HFFc6 (cell line): ENCODE data around the gene ENC1. TPM values are rescaled to one million over a fixed set of nuclear protein-coding genes. Genes with fewer than 3 reads are reported as not detected.

Source experiments
- DNase-seq: peaks from one replicate; pipeline ENCODE4 v3.0.0-alpha.2; 2018
- H3K27ac Mint-ChIP-seq: 2 replicates; pipeline ENCODE4 v1.8.0; 2020; ENCODE audit warnings: mild to moderate bottlenecking, mixed read lengths
- H3K27me3 Mint-ChIP-seq: 2 replicates; pipeline ENCODE4 v1.8.0; 2021; ENCODE audit warnings: mild to moderate bottlenecking, moderate library complexity, mixed read lengths; ENCODE audit not compliant: insufficient read depth
- H3K36me3 Mint-ChIP-seq: 2 replicates; pipeline ENCODE4 v1.8.0; 2021; ENCODE audit warnings: low read depth, mixed read lengths
- H3K4me1 Mint-ChIP-seq: 2 replicates; pipeline ENCODE4 v1.8.0; 2020; ENCODE audit warnings: low read depth, mixed read lengths
- H3K4me3 Mint-ChIP-seq: 2 replicates; pipeline ENCODE4 v1.8.0; 2020; ENCODE audit warnings: mild to moderate bottlenecking, moderate library complexity, mixed read lengths
- H3K9me3 Mint-ChIP-seq: 2 replicates; pipeline ENCODE4 v1.8.0; 2020; ENCODE audit warnings: mild to moderate bottlenecking, mixed read lengths
- total RNA-seq, 6 experiments: library from RNA; stranded (reverse); fragmentation: NEBNext Ultra II Directional; extraction: Animal tissue kit (Norgen Biotek cat#: 25700); gene quantifications; 2 replicates in 1 of 6; 3 replicates in 5 of 6; pipeline ENCODE4 v1.2.3, GENCODE V29; 2021
- TF ChIP-seq, protein P1 (sequence below): fragments of 200-600 bp; sonication (generic); IDR thresholded peaks from 2 replicates; pipeline ENCODE4 v1.5.0; 2021; ENCODE audit warnings: antibody characterized with exemption, mild to moderate bottlenecking

The ENC1 gene
- total RNA-seq, 6 experiments from 2014 or later = 22.6 to 56.4 (median 25.4) TPM

DNA sequence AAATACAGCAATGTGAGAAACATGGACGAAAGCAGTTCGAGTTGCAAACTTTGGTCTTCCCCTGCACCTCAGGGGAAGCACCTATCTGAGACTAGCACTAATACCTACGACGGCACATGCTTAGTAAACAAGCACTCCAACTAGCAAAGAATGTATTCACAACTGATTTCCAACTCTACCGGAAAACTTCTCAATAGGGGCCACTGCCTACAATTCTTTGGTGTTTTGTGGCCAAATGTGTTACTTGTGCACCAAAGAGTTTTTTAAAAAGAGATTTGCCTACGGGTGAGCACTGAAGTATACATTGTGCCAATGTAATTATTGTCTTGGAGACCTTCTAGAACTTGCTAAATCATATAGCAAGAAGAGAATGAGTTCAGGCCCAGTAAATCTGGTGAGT lies 12.2 kb downstream of the ENC1 start:
- no peaks in the 10 kb centered on the region; the same call in 1 of the 2 replicates for H3K27me3 Mint-ChIP-seq
- DNase-seq = no peak
- peaks cover 70% of the 10 kb centered on the region for H3K4me1 Mint-ChIP-seq
- H3K9me3 Mint-ChIP-seq = no peaks in the 10 kb centered on the region
- peaks cover 61% of the 10 kb centered on the region for H3K36me3 Mint-ChIP-seq
- H3K4me3 Mint-ChIP-seq = no peak overlapping the region
- H3K27ac Mint-ChIP-seq = no peak overlapping the region
- TF ChIP-seq, protein P1, sequence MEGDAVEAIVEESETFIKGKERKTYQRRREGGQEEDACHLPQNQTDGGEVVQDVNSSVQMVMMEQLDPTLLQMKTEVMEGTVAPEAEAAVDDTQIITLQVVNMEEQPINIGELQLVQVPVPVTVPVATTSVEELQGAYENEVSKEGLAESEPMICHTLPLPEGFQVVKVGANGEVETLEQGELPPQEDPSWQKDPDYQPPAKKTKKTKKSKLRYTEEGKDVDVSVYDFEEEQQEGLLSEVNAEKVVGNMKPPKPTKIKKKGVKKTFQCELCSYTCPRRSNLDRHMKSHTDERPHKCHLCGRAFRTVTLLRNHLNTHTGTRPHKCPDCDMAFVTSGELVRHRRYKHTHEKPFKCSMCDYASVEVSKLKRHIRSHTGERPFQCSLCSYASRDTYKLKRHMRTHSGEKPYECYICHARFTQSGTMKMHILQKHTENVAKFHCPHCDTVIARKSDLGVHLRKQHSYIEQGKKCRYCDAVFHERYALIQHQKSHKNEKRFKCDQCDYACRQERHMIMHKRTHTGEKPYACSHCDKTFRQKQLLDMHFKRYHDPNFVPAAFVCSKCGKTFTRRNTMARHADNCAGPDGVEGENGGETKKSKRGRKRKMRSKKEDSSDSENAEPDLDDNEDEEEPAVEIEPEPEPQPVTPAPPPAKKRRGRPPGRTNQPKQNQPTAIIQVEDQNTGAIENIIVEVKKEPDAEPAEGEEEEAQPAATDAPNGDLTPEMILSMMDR = no peak

DNA sequence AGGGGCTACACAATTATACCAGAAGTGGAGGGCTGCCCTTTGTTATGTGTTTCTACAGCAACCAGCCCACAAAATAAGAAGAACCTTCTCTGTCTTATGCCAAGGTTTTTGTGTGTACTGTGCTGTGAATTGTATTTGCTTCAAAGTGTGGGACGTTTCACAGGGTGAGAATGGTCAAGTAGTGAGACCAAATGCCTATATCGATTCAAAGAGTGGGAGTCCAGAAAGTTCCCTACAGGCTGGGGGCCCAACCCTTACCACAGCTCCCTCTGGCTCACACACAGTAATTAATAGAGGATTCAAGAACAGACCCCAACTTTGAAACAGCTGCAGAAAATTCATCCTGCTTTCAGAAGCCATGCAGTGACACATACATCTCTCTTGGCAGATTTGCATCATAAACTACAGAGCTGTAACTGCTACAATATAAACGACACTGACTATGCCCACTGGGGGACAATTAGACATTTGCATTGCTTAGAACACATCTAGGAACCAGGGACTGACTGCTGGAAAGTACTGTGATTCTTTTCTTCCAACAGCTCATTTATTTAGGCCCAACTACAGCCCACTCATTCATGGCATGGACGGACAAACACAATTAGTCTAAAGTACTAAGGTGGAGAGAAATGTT lies 12.8 kb downstream of the ENC1 start:
- no peak overlapping the region for H3K4me3 Mint-ChIP-seq
- peaks cover 58% of the 10 kb centered on the region for H3K36me3 Mint-ChIP-seq
- TF ChIP-seq, protein P1 = no peak

DNA sequence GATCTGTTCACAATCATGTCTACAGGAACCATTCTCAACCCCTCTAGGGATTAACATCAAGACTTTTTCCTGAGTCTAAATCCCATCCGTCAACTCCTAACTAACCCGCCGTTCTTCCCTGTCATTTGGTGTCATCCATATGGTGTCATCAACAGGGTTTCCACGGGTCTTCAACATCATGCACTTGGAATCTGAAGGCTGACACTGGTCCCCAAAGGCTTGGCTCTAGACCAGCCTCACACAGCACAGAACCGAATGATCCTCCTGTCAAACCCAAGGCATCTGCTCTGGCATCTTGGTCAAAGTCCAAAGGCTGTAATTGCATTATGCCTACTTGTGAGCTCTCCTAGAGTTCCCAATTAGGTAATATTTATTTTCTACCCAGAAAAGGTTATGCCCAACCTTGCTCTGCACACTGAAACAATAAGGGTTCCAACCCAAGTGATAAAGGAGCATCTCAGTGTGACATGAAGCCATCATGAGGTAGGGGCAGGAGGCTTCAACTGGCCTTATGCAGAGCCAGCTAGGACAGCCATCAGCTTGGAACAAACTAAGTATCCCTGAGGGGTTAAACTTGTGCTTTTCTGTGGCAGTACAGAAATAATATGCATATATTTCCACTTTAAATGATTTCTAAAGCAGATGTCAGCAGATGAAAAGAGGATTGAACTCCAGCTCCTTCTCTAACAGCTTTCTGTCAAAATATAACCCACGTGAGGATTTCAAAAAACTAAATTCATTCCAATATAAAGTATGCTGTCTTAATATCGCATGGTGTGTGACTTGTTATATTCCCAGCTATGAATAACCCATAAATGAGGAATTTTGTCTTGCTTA lies 13.9 kb downstream of the ENC1 start:
- H3K4me1 Mint-ChIP-seq = peaks cover 70% of the 10 kb centered on the region

More for the DNA sequence above, 12.8 kb downstream of the ENC1 start:
- Mint-ChIP-seq H3K27me3 (no peaks in the 10 kb centered on the region; the same call in 1 of the 2 replicates), H3K4me1 (peaks cover 70% of the 10 kb centered on the region), H3K27ac (peak overlapping the region; percentile 16; the same call in 1 of the 2 replicates), H3K9me3 (no peaks in the 10 kb centered on the region)
- no peak for DNase-seq

DNA sequence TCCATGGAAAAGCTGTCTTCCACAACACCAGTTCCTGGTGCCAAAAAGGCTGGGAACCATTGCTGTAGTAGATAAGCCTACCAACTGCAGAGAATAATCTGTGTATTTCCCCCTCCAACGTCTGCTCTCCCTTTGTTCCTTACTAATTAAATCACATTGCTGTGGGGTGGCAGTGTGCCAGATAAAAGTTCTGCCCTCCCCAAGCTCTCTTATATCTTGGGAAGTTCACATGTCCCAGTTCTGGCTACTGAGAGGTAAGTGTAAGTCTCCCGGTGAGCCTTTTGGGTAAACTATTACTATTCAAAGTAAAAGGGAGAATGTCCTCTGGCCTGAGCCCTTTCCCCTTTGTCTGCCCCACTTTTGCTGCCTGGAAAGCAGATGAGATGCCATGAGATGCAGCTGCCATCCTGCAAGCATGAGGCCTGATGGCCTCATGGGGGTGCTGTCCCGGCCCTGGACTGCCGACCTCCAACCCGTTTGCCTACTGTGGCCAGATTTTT lies 14.7 kb downstream of the ENC1 start:
- no peak overlapping the region for H3K4me3 Mint-ChIP-seq
- H3K4me1 Mint-ChIP-seq = peaks cover 63% of the 10 kb centered on the region

More for the DNA sequence above, 13.9 kb downstream of the ENC1 start:
- Mint-ChIP-seq H3K27me3 (no peaks in the 10 kb centered on the region; the same call in 1 of the 2 replicates), H3K36me3 (peaks cover 46% of the 10 kb centered on the region), H3K9me3 (no peaks in the 10 kb centered on the region), H3K4me3 (no peak overlapping the region), H3K27ac (no peak overlapping the region)
- no peak for DNase-seq
- TF ChIP-seq, protein P1 = no peak

DNA sequence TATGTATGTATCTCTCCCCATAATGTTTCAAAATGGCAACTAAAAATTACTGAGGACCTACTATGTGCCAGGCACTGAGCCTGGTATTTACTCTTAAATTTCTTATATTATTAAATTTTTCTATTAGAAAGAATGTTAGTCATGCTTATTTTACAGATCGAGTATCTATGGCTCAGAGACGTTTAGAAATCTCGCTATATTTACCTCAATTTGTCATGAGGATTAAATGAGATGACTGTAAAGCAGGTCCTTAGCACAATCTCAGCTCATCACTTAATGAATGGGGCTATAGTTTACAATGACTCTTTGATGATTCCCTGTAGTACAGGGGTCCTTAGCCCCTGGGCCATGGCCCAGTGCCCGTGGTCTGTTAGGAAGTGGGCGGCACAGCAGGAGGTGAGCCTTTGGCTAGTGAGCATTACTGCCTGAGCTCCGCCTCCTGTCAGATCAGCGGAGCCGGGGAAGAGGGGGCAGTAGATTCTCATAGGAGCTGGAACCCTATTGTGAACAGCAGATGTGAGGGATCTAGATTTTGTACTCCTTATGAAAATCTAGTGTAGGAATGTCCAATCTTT lies 15.5 kb downstream of the ENC1 start:
- Mint-ChIP-seq H3K4me1 (peaks cover 55% of the 10 kb centered on the region), H3K9me3 (no peaks in the 10 kb centered on the region), H3K4me3 (no peak overlapping the region)

More for the DNA sequence above, 14.7 kb downstream of the ENC1 start:
- peaks cover 45% of the 10 kb centered on the region for H3K36me3 Mint-ChIP-seq
- H3K9me3 Mint-ChIP-seq = no peaks in the 10 kb centered on the region
- H3K27ac Mint-ChIP-seq = no peak overlapping the region
- no peaks in the 10 kb centered on the region; the same call in 1 of the 2 replicates for H3K27me3 Mint-ChIP-seq
- no peak for DNase-seq
- TF ChIP-seq, protein P1 = peak; percentile 55

More for the DNA sequence above, 15.5 kb downstream of the ENC1 start:
- Mint-ChIP-seq H3K27me3 (no peaks in the 10 kb centered on the region; the same call in 1 of the 2 replicates), H3K27ac (no peak overlapping the region), H3K36me3 (peaks cover 40% of the 10 kb centered on the region)
- TF ChIP-seq, protein P1 = no peak
- no peak for DNase-seq
